K562 (cell line): ENCODE results near the gene MED13L. TPM values are rescaled to one million over a fixed set of nuclear protein-coding genes. Genes with fewer than 3 reads are reported as not detected.

Experiments
- ATAC-seq: fragments of 200-7000 bp; cut with Tn5 transposase; 3 replicates; pipeline ENCODE4 v1.9.1; 2020; ENCODE audit warnings: moderate library complexity
- BruUV-seq: library from RNA; stranded (reverse); fragments of 400-500 nt; replicated peaks from 2 replicates; lab custom pipeline; 2021; lab: Mats Ljungman, UMichigan
- CTCF ChIA-PET: fragments of 300-600 bp; formaldehyde crosslinking; extraction: SDS; loops from one replicate; lab custom pipeline; 2021; ENCODE audit warnings: low intra/inter-chr PET ratio; lab: Yijun Ruan, JAX
- POLR2A ChIA-PET: fragments of 300-600, 350-650 bp; sonication (Branson Sonifier 250); formaldehyde crosslinking; extraction: SDS; loops from one replicate; lab custom pipeline; 2021; ENCODE audit warnings: antibody characterized with exemption, inconsistent platforms; lab: Yijun Ruan, JAX
- DNase-seq, 4 experiments: peaks; one replicate each; pipeline versions ENCODE4 v3.0.0 to v3.0.0-alpha.2; 2011 to 2018; ENCODE audit warnings: low spot score in 3 of 4, mixed read lengths in 3 of 4; ENCODE audit errors: extremely low read depth in 1 of 4
- FAIRE-seq: peaks from 2 replicates; lab custom pipeline; 2011; peaks lifted over from hg19 to GRCh38; lab: Jason Lieb, UNC
- H2AFZ ChIP-seq: 2 replicates; pipeline ENCODE4 v1.6.0; 2011; ENCODE audit warnings: low read depth, low read length, control low read depth, inconsistent platforms
- H3K27ac ChIP-seq: fragments of 200-600 bp; 3 replicates; pipeline ENCODE4 v1.8.0; 2011; ENCODE audit warnings: low read depth, mild to moderate bottlenecking, control low read depth, inconsistent platforms, low read length, moderate library complexity, mixed read lengths; ENCODE audit errors: extremely low read depth
- H3K27me3 ChIP-seq, 2 experiments: fragments of 300-600 bp in 1 of 2; 2 replicates in 1 of 2; 3 replicates in 1 of 2; pipeline versions ENCODE4 v1.6.0 to v1.8.0; 2011; ENCODE audit warnings: inconsistent platforms in 2 of 2, low read length in 2 of 2, mild to moderate bottlenecking in 1 of 2, mixed read lengths in 1 of 2, moderate library complexity in 1 of 2; ENCODE audit not compliant: control insufficient read depth in 2 of 2, insufficient read depth in 2 of 2
- H3K36me3 ChIP-seq: fragments of 300-600 bp; 3 replicates; pipeline ENCODE4 v1.8.0; 2011; ENCODE audit warnings: mild to moderate bottlenecking, low read length, inconsistent platforms; ENCODE audit not compliant: control insufficient read depth, insufficient read depth
- H3K4me1 ChIP-seq, 2 experiments: fragments of 200-600 bp in 1 of 2; replicated peaks in 1 of 2; 2 replicates in 1 of 2; 3 replicates in 1 of 2; pipeline versions ENCODE4 v1.5.1 to v1.8.0; 2011; ENCODE audit warnings: inconsistent platforms in 2 of 2, low read length in 2 of 2, mild to moderate bottlenecking in 1 of 2, mixed read lengths in 1 of 2, moderate library complexity in 1 of 2; ENCODE audit not compliant: control insufficient read depth in 2 of 2, insufficient read depth in 2 of 2
- H3K4me2 ChIP-seq: 2 replicates; pipeline ENCODE4 v1.6.1; 2011; ENCODE audit warnings: low read length, control low read depth, inconsistent platforms, mixed read lengths; ENCODE audit not compliant: insufficient read depth
- H3K4me3 ChIP-seq: fragments of 200-600 bp; sonication (generic), shearing (Covaris generic); 2 replicates; pipeline ENCODE4 v1.5.1; 2016; ENCODE audit warnings: control low read depth, inconsistent platforms
- H3K79me2 ChIP-seq: fragments of 200-600 bp; 3 replicates; pipeline ENCODE4 v1.8.0; 2011; ENCODE audit warnings: low read length, inconsistent platforms; ENCODE audit not compliant: control insufficient read depth, insufficient read depth
- H3K9ac ChIP-seq, 2 experiments: 2 replicates each; pipeline versions ENCODE4 v1.6.0 to v1.6.1; 2011; ENCODE audit warnings: low read depth in 2 of 2, low read length in 2 of 2, control low read depth in 1 of 2, inconsistent platforms in 1 of 2, mild to moderate bottlenecking in 1 of 2, mixed read lengths in 1 of 2; ENCODE audit not compliant: insufficient read depth in 1 of 2
- H3K9me1 ChIP-seq: one replicate; pipeline ENCODE4 v1.6.0; 2011; ENCODE audit warnings: inconsistent platforms, mild to moderate bottlenecking, low read length, moderate library complexity; ENCODE audit not compliant: control insufficient read depth, insufficient read depth
- H3K9me3 ChIP-seq: replicated peaks from 2 replicates; pipeline ENCODE4 v1.5.1; 2011; ENCODE audit warnings: low read depth, low read length, inconsistent platforms; ENCODE audit not compliant: control insufficient read depth, insufficient read depth
- H4K20me1 ChIP-seq: replicated peaks from 2 replicates; pipeline ENCODE4 v1.6.1; 2011; ENCODE audit warnings: low read length, inconsistent platforms, mixed read lengths; ENCODE audit not compliant: control insufficient read depth, insufficient read depth
- FOXP1 ChIP-seq: sonication (generic); formaldehyde crosslinking; IDR thresholded peaks from 2 replicates; pipeline ENCODE4 v1.8.0; 2022; ENCODE audit warnings: mild to moderate bottlenecking, missing genetic modification reagents
- PKNOX1 ChIP-seq: fragments of 450-650 bp; IDR thresholded peaks from 2 replicates; pipeline ENCODE4 v1.6.1; 2016
- RNF219 ChIP-seq: fragments of 250-450 bp; sonication (Bioruptor Pico); IDR thresholded peaks from 2 replicates; pipeline ENCODE4 v1.5.0; 2022; ENCODE audit warnings: mild to moderate bottlenecking
- TCF15 ChIP-seq: fragments of 250-450 bp; sonication (Bioruptor Pico); IDR thresholded peaks from 2 replicates; pipeline ENCODE4 v1.8.0; 2022; ENCODE audit warnings: moderate library complexity, mild to moderate bottlenecking, inconsistent platforms
- ZNF133 ChIP-seq: fragments of 250-450 bp; sonication (Bioruptor Pico); IDR thresholded peaks from 2 replicates; pipeline ENCODE4 v1.4.0; 2020; ENCODE audit warnings: mild to moderate bottlenecking
- ZNF197 ChIP-seq: fragments of 200-800 bp; sonication (Bioruptor generic); IDR thresholded peaks from 2 replicates; pipeline ENCODE4 v1.6.1; 2016; ENCODE audit warnings: low read depth, missing genetic modification characterization, missing compliant biosample characterization
- ZNF253 ChIP-seq: fragments of 250-450 bp; sonication (Bioruptor Pico); conservative IDR thresholded peaks from 2 replicates; pipeline ENCODE4 v1.6.1; 2021; ENCODE audit warnings: mild to moderate bottlenecking
- ZNF695 ChIP-seq: fragments of 450-650 bp; formaldehyde crosslinking; IDR thresholded peaks from 2 replicates; pipeline ENCODE4 v1.4.0; 2020; ENCODE audit warnings: mild to moderate bottlenecking, moderate library complexity
- ZSCAN29 ChIP-seq: fragments of 450-650 bp; IDR thresholded peaks from 2 replicates; pipeline ENCODE4 v1.6.1; 2017
- WGBS: fragments of 100-300 bp; shearing (Covaris generic); methylation state at CpG from one replicate; pipeline ENCODE4 v1.1.6; 2016; ENCODE audit warnings: low coverage, mixed read lengths; ENCODE audit not compliant: insufficient coverage; ENCODE audit errors: missing lambda C conversion rate; 5-methylcytosine and 5-hydroxymethylcytosine counted together
- in situ Hi-C: fragments of 300-500 bp; cut with MboI; formaldehyde crosslinking; loops from 4 replicates; pipeline ENCODE4 v1.15.0; 2018; ENCODE audit warnings: inconsistent platforms, mixed read lengths
- intact Hi-C: fragments of 100-400 bp; cut with micrococcal nuclease; formaldehyde crosslinking; loops from 2 replicates; pipeline ENCODE4 v1.14.2; 2022
- polyA plus RNA-seq, 8 experiments: library from polyadenylated mRNA; depleted of rRNA in 4 of 8; stranded (reverse) in 5 of 8; unstranded in 3 of 8; fragments of >200 nt; fragmentation: Nextera tagmentation in 2 of 8; fragmentation: Illumina TruSeq in 1 of 8; extraction: Ambion mirVana in 2 of 8; extraction: Trizol in 1 of 8; gene quantifications; 2 replicates each; pipeline versions ENCODE4 v1.2.1 to v1.2.3, GENCODE V29; 2011 to 2014; ENCODE audit warnings: inconsistent platforms in 1 of 8, missing spikeins in 1 of 8
- total RNA-seq, 7 experiments: library from RNA; depleted of rRNA in 6 of 7; stranded (reverse); fragments of >200 nt in 6 of 7; fragmentation: Illumina TruSeq in 2 of 7; extraction: Trizol in 2 of 7; gene quantifications; 2 replicates each; pipeline versions ENCODE4 v1.2.1 to v1.2.3, GENCODE V29; 2011 to 2021; ENCODE audit warnings: low replicate concordance in 1 of 7

Gene MED13L
- total and polyA plus RNA-seq, 9 of the 15 experiments (the other 6 are each of a cell fraction or from before 2014, with no cell fraction given) = 13.4 to 90.3 (median 36.9) TPM

GRCh38 chr12:116152268-116152667 is 125.2 kb downstream of the MED13L start:
- no peak overlapping the region for H3K4me3 ChIP-seq
- H3K36me3 ChIP-seq = no peaks in the 10 kb centered on the region
- FAIRE-seq (no peak), ATAC-seq (no peak), DNase-seq (no peak)
- H3K9ac ChIP-seq = no peak overlapping the region
- no peak overlapping the region for H2AFZ ChIP-seq
- in situ Hi-C loops = no loop called here
- ChIA-PET CTCF (no interaction called here), POLR2A (interaction anchor here (1.3 kb wide), 1 partner anchor 10 kb away, joined by 3 read pairs; no protein-coding TSS in a partner anchor)
- WGBS = 60% methylated on average over 4 of the region's 4 CpGs
- H4K20me1 ChIP-seq = peaks cover 12% of the 10 kb centered on the region
- peaks cover 0 to 6% of the 10 kb centered on the region in 2 experiments; a peak in 2 of 5 replicates for H3K4me1 ChIP-seq
- intact Hi-C loops = no loop called here
- H3K27ac ChIP-seq = no peak overlapping the region
- H3K9me1 ChIP-seq = no peaks in the 10 kb centered on the region
- no peaks in the 10 kb centered on the region for H3K27me3 ChIP-seq
- no TSS peak for BruUV-seq
- no peak overlapping the region for H3K4me2 ChIP-seq
- TF ChIP-seq RNF219 (no peak), ZNF197 (CRISPR knock-in tag) (no peak), TCF15 (CRISPR knock-in tag) (no peak), FOXP1 (CRISPR knock-in tag) (no peak), ZNF133 (no peak), ZSCAN29 (no peak), ZNF695 (CRISPR knock-in tag) (no peak), ZNF253 (CRISPR knock-in tag) (no peak), PKNOX1 (no peak)
- H3K9me3 ChIP-seq = no peaks in the 10 kb centered on the region
- peaks cover 96% of the 10 kb centered on the region for H3K79me2 ChIP-seq
